GM12872 (cell line): ENCODE results near the gene DUSP18.

Experiments used
- TF ChIP-seq, protein P1 (sequence below): IDR thresholded peaks from 3 replicates; pipeline ENCODE4 v1.5.1; 2011; ENCODE audit warnings: low read depth, mild to moderate bottlenecking, low read length, moderate library complexity; ENCODE audit not compliant: insufficient read depth

DUSP18 gene

DNA sequence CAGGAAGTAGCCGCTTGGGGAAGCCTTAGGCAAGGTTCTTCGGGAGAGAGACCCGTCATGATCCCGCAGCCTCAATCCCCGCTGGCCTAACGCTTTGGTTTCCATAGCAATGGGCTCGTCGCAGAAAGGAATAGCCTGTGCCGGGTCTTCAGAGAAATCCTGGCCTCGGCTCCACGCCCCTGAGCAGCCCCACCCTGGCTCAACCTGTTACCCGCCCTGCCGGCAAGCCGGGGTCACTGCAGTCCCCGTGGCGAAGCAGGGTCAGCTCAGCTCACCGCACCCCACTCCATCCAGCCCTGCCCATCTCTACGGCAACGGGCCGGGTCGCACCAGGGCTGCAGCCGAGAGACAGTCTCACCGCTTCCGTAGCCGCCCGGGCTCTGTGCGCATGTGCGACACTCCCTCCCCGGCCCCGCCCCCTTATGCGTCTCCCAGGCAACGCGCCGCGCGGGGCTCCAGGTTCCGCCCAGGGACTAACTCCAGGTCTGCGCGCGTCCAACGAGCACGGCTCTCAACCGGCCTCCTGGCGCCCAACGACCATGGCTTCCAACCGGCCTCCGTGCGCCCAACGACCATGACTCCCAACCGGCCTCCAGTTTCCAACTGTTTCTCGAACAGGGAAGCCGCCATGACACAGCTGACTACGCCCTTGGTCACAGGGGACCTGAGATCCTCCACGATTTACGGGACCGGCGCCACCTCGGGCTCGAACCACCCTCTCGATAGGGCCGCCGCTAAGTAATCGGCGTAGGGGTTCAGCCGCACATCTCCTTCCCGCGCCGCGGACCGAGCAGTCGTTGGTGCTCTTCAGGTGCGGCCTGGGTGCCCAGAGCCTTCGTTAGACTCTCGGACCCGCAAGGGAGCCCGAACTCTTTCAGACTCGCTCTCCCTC is at the start of gene DUSP18:
Gene DUSP18 (minus strand): TSS at position 382 of the 892 bp plus-strand sequence. CDS start 3,872 bp downstream, outside the sequence.
- TF ChIP-seq, protein P1, sequence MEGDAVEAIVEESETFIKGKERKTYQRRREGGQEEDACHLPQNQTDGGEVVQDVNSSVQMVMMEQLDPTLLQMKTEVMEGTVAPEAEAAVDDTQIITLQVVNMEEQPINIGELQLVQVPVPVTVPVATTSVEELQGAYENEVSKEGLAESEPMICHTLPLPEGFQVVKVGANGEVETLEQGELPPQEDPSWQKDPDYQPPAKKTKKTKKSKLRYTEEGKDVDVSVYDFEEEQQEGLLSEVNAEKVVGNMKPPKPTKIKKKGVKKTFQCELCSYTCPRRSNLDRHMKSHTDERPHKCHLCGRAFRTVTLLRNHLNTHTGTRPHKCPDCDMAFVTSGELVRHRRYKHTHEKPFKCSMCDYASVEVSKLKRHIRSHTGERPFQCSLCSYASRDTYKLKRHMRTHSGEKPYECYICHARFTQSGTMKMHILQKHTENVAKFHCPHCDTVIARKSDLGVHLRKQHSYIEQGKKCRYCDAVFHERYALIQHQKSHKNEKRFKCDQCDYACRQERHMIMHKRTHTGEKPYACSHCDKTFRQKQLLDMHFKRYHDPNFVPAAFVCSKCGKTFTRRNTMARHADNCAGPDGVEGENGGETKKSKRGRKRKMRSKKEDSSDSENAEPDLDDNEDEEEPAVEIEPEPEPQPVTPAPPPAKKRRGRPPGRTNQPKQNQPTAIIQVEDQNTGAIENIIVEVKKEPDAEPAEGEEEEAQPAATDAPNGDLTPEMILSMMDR: peak; percentile 54; the same call in 2 of the 3 replicates

DNA sequence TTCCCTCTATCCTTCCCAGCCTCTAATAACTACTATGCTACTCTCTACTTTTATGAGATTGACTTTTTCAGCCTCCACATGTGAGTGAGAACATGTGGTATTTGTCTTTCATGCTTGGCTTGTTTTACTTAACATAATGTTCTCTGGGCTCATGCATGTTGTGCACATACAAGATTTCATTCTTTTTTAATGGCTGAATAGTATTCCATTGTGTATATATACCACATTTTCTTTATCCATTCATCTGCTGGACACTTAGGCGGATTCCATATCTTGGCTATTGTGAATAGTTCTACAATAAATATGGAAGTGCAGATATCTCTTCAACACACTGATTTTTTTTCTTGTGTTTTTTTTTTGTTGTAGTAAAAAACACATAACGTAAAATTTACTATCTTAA is 46.4 kb upstream of the DUSP18 start:
- TF ChIP-seq, protein P1: no peak

DNA sequence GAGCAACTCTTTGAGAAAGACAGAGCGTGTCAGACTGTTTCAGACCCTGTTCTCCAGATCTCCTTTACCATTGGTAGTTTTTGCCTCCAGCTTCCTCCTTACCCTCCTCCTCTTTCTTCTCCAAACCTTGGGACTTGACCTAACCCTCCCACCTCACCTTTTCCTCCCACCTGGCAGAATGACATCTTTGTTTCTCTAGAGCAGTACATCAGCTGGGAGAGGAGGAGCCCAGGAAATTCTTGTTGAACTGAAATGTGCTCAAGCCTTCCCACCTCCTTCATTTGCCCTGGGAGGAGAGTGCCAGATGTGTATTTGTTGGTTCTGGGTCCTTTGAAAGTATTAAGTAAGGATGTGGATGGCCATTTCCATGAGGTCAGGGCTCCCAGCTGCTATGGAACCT is 44.4 kb upstream of the DUSP18 start:
- TF ChIP-seq, protein P1: no peak

DNA sequence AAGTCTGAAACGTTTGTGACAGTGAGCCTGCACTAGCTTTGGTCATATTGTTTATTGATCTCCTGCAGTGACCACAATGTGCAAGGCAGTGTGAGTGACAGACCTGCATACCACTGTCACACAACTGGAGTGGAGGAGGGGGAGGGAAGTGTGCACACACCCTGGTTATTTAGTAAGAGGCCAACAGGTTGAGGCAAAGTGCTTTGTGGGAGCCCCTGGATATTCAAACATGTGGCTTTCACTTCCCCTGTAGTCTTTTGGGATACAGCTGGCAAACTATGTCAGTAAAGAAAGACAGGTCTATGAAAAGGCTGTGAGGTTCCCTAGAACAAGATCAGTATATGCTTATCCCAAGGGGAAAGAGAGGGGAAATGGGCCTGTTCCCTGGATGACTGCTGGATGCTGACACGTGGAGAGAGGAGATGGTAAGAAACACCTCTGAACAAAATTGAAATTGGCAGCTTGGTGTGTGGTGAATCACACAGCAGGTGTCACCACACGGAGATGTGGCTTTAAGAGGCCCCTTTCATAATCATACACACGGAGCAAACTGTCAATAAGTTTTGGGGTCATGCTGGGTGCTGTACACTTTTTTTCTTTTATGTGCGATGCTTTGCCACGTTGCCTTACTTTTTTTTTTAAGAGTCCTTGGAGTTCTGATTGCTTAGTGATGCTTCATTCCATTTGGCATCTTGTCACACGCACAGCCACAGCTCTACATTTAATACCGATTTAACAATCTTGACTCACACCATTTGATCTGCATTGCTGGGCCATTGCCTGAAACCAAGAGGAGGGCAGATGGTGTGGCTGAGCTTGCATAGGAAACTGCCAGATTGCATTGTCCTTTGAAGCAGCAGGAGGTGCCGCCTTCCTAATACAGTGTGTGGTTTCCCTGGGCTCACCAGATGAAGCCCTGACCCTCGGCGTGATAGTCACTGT is 38.3 kb upstream of the DUSP18 start:
- TF ChIP-seq, protein P1: no peak

DNA sequence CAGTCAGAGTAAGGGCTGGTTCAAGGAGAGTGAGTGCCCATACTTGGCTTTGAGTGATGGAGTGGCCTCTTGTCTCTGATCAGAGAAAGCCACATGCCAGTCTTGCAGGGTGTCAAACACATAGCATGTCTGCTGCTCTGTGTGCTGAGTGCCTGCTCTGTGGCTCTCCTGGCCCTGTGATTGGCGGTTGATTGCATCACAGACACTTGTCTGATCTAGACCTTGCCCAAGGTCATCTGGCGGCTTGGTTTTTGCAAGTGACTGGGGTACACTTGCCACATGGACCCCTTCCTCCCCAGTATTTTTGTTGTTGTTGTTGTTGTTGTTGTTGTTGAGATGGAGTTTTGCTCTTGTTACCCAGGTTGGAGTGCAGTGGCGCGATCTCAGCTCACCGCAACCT is 37.3 kb upstream of the DUSP18 start:
- TF ChIP-seq, protein P1: no peak

DNA sequence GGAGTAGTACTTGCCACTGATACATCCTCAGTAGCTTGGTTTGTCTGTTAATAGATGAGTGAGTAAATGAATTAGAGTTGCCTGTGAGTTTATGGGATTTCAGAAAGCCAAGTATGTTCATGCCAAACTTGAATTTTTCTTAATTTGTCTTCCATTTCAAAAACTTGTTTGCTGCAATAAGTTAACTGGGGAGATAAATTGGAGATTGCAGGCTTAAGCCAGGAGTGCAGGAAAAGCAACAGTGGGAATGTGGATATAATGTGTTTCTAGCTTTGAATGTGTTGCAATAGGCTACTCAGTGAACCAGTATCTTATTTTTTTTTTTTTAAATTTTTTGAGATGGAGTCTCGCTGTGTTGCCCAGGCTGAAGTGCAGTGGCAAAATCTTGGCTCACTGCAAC is 35.2 kb upstream of the DUSP18 start:
- TF ChIP-seq, protein P1: no peak

DNA sequence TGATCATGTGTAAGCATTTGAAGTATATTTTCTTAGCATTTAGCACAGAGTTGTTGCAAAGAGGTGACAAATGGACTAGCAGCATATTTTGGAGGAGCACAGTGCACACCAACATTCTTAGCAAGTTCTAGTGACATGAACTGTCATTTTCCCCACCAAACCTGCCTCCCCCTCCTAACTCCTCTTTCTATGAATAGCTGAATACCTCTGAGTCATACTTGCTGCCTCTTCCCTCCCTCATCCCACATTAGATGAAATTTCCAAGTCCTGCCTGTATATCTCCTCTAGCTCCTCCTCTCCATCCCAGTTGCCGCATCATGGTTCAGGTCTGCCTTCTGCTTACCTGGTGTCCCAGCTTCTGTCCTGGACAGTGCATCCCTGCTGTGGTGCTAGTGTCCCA is 34.2 kb upstream of the DUSP18 start:
- TF ChIP-seq, protein P1: no peak
